HCT116 (cell line): ENCODE data around the gene FLT3. TPM values are rescaled to one million over a fixed set of nuclear protein-coding genes. Genes with fewer than 3 reads are reported as not detected.
"Not testable (repeated sequence)": the region's sequence is repeated elsewhere in the genome, so short reads cannot be mapped to it uniquely, and the experiment has no call there.

Source experiments
- ATAC-seq: fragments of 200-7000 bp; cut with Tn5 transposase; 2 replicates; pipeline ENCODE4 v1.9.1; 2020; ENCODE audit warnings: mild to moderate bottlenecking, moderate library complexity
- BruUV-seq: library from RNA; stranded (reverse); fragments of 400-500 nt; replicated peaks from 2 replicates; lab custom pipeline; 2021; lab: Mats Ljungman, UMichigan
- CTCF ChIA-PET: fragments of 300-600 bp; sonication (Branson Sonifier 250); formaldehyde crosslinking; loops from one replicate; lab custom pipeline; 2021; ENCODE audit warnings: antibody characterized with exemption; lab: Charles Lee
- POLR2A ChIA-PET: fragments of 300-600, 350-600 bp; sonication (Branson Sonifier 250); formaldehyde crosslinking; loops from one replicate; lab custom pipeline; 2021; ENCODE audit warnings: antibody characterized with exemption; lab: Charles Lee
- RAD21 ChIA-PET, 2 experiments: fragments of 300-600 bp; sonication (Branson Sonifier 250); formaldehyde crosslinking; loops; one replicate each; lab custom pipeline; 2023; ENCODE audit warnings: low total read pairs in 2 of 2; ENCODE audit not compliant: uncharacterized antibody in 2 of 2, unreplicated experiment in 2 of 2, low non-redundant PET in 1 of 2; lab: Charles Lee
- DNase-seq: peaks from one replicate; pipeline ENCODE4 v3.0.0-alpha.2; 2010; ENCODE audit warnings: low read depth, low spot score
- H2AFZ ChIP-seq: fragments of 200-600 bp; shearing (Covaris generic), sonication (generic); 2 replicates; pipeline ENCODE4 v1.6.1; 2017; ENCODE audit warnings: low read depth, mixed run types, mixed read lengths, antibody characterized with exemption, low read length; ENCODE audit not compliant: poor library complexity, severe bottlenecking
- H3K27ac ChIP-seq: 2 replicates; pipeline ENCODE4 v1.5.1; 2012; ENCODE audit warnings: low read depth, low read length
- H3K27me3 ChIP-seq: fragments of 200-600 bp; sonication (generic); 2 replicates; pipeline ENCODE4 v1.6.1; 2016; ENCODE audit warnings: mixed run types, low read length, mixed read lengths; ENCODE audit not compliant: insufficient read depth
- H3K36me3 ChIP-seq, 2 experiments: fragments of 200-500 bp in 1 of 2; fragments of 200-600 bp in 1 of 2; sonication (Bioruptor generic) in 1 of 2; sonication (generic) in 1 of 2; 2 replicates each; pipeline versions ENCODE4 v1.5.1 to v1.6.1; 2014 to 2016; ENCODE audit warnings: low read length in 2 of 2, inconsistent platforms in 1 of 2, mixed read lengths in 1 of 2, mixed run types in 1 of 2; ENCODE audit not compliant: insufficient read depth in 2 of 2, control insufficient read depth in 1 of 2
- H3K4me1 ChIP-seq, 2 experiments: fragments of 200-600 bp in 1 of 2; sonication (generic) in 1 of 2; 2 replicates each; pipeline versions ENCODE4 v1.5.1 to v1.6.1; 2012 to 2017; ENCODE audit warnings: low read length in 2 of 2, inconsistent platforms in 1 of 2, mild to moderate bottlenecking in 1 of 2, mixed read lengths in 1 of 2, mixed run types in 1 of 2, moderate library complexity in 1 of 2; ENCODE audit not compliant: insufficient read depth in 2 of 2, control insufficient read depth in 1 of 2
- H3K4me2 ChIP-seq: fragments of 200-600 bp; sonication (generic); 2 replicates; pipeline ENCODE4 v1.6.1; 2017; ENCODE audit warnings: mixed run types, low read length, mixed read lengths
- H3K4me3 ChIP-seq, 2 experiments: fragments of 200-600 bp in 1 of 2; sonication (generic) in 1 of 2; replicated peaks in 1 of 2; 2 replicates each; pipeline ENCODE4 v1.5.1; 2011 to 2016; ENCODE audit warnings: low read length in 2 of 2, control low read depth in 1 of 2, low read depth in 1 of 2, mild to moderate bottlenecking in 1 of 2, mixed read lengths in 1 of 2, mixed run types in 1 of 2
- H3K79me2 ChIP-seq: fragments of 200-600 bp; sonication (generic); 2 replicates; pipeline ENCODE4 v1.6.1; 2017; ENCODE audit warnings: mild to moderate bottlenecking, mixed run types, low read length, moderate library complexity, mixed read lengths; ENCODE audit not compliant: insufficient read depth
- H3K9ac ChIP-seq: fragments of 200-600 bp; sonication (generic); 2 replicates; pipeline ENCODE4 v1.6.1; 2016; ENCODE audit warnings: low read length, mixed read lengths
- H3K9me2 ChIP-seq: fragments of 200-600 bp; sonication (generic), shearing (Covaris generic); 2 replicates; pipeline ENCODE4 v1.6.1; 2017; ENCODE audit warnings: mixed run types, mild to moderate bottlenecking, moderate library complexity; ENCODE audit not compliant: insufficient read depth
- H3K9me3 ChIP-seq, 2 experiments: fragments of 200-500 bp in 1 of 2; fragments of 200-600 bp in 1 of 2; sonication (Bioruptor generic) in 1 of 2; sonication (generic) in 1 of 2; 2 replicates each; pipeline ENCODE4 v1.6.1; 2014 to 2017; ENCODE audit warnings: low read length in 2 of 2, mixed read lengths in 2 of 2, inconsistent platforms in 1 of 2, low read depth in 1 of 2, mild to moderate bottlenecking in 1 of 2, mixed run types in 1 of 2, moderate library complexity in 1 of 2; ENCODE audit not compliant: control insufficient read depth in 1 of 2, insufficient read depth in 1 of 2
- H4K20me1 ChIP-seq: fragments of 200-600 bp; sonication (generic), shearing (Covaris generic); 2 replicates; pipeline ENCODE4 v1.6.1; 2017; ENCODE audit warnings: mixed run types, mild to moderate bottlenecking, moderate library complexity; ENCODE audit not compliant: insufficient read depth
- CBX3 ChIP-seq: IDR thresholded peaks from 2 replicates; pipeline ENCODE4 v1.6.1; 2012; ENCODE audit warnings: low read depth
- CEBPB ChIP-seq: IDR thresholded peaks from 2 replicates; pipeline ENCODE4 v1.6.1; 2012; ENCODE audit warnings: low read depth
- CTCF ChIP-seq, 3 experiments: fragments of 200-600 bp in 1 of 3; sonication (generic) in 1 of 3; IDR thresholded peaks in 2 of 3; conservative IDR thresholded peaks in 1 of 3; 2 replicates each; pipeline ENCODE4 v1.5.1; 2012 to 2017; ENCODE audit warnings: low read depth in 2 of 3, low read length in 2 of 3, antibody characterized with exemption in 1 of 3, borderline replicate concordance in 1 of 3, control low read depth in 1 of 3, mild to moderate bottlenecking in 1 of 3, mixed read lengths in 1 of 3, mixed run types in 1 of 3, moderate library complexity in 1 of 3; ENCODE audit not compliant: insufficient read depth in 1 of 3
- ELF1 ChIP-seq: IDR thresholded peaks from 2 replicates; pipeline ENCODE4 v1.6.1; 2012; ENCODE audit warnings: low read depth, borderline replicate concordance
- JUND ChIP-seq: IDR thresholded peaks from 2 replicates; pipeline ENCODE4 v1.6.1; 2012
- POLR2A ChIP-seq: IDR thresholded peaks from 2 replicates; pipeline ENCODE4 v1.7.0; 2011; ENCODE audit warnings: borderline replicate concordance; ENCODE audit not compliant: insufficient read depth, insufficient read length; ENCODE audit errors: extremely low read depth
- POLR2AphosphoS5 ChIP-seq: IDR thresholded peaks from 2 replicates; pipeline ENCODE4 v1.6.1; 2011; ENCODE audit warnings: mild to moderate bottlenecking, low read depth, low read length, moderate library complexity
- SIN3A ChIP-seq: IDR thresholded peaks from 2 replicates; pipeline ENCODE4 v1.6.1; 2012; ENCODE audit warnings: low read depth
- TCF7L2 ChIP-seq: IDR thresholded peaks from 2 replicates; pipeline ENCODE4 v1.7.0; 2011; ENCODE audit warnings: borderline replicate concordance, inconsistent platforms; ENCODE audit not compliant: insufficient read depth, insufficient read length; ENCODE audit errors: extremely low read depth
- YY1 ChIP-seq: IDR thresholded peaks from 2 replicates; pipeline ENCODE4 v1.6.1; 2011; ENCODE audit warnings: low read length, low read depth, moderate library complexity, mild to moderate bottlenecking; ENCODE audit not compliant: insufficient replicate concordance; ENCODE audit errors: extremely low read depth
- intact Hi-C: fragments of 100-400 bp; cut with micrococcal nuclease; formaldehyde crosslinking; loops from 2 replicates; pipeline ENCODE4 v1.10.0; 2022
- total RNA-seq: library from RNA; stranded (reverse); gene quantifications from one replicate; pipeline ENCODE4 v1.2.1, GENCODE V29; 2021; ENCODE audit not compliant: unreplicated experiment
- TF ChIP-seq, protein P1 (sequence below): IDR thresholded peaks from 2 replicates; pipeline ENCODE4 v1.6.1; 2012; ENCODE audit warnings: low read depth
- TF ChIP-seq, protein P2 (sequence below): IDR thresholded peaks from 2 replicates; pipeline ENCODE4 v1.6.1; 2011; ENCODE audit warnings: mild to moderate bottlenecking, low read length, moderate library complexity; ENCODE audit not compliant: insufficient replicate concordance; ENCODE audit errors: extremely low read depth

The FLT3 gene
- total RNA-seq, 1 experiment from 2014 or later = 0.17 TPM

GRCh38 chr13:28145049-28145448, 44.7 kb upstream of the FLT3 start:
- no TSS peak for BruUV-seq
- peaks cover 5 to 7% of the 10 kb centered on the region in 2 experiments for H3K4me1 ChIP-seq
- POLR2A ChIA-PET = interaction anchor here (0.6 kb wide), 1 partner anchor 72 kb away, joined by 4 read pairs; no protein-coding TSS in a partner anchor
- no peak overlapping the region for H3K9ac ChIP-seq
- no peak overlapping the region for H3K4me3 ChIP-seq
- H3K27me3 ChIP-seq = no peaks in the 10 kb centered on the region
- no peak overlapping the region for H3K27ac ChIP-seq
- intact Hi-C loops = no loop called here
- no peak overlapping the region for H3K4me2 ChIP-seq
- H3K9me2 ChIP-seq = no peaks in the 10 kb centered on the region
- peaks cover 5% of the 10 kb centered on the region; the same call in 1 of the 2 replicates for H4K20me1 ChIP-seq
- DNase-seq (no peak), ATAC-seq (no peak)
- TF ChIP-seq TCF7L2 = no peak
- TF ChIP-seq JUND = no peak
- no peak for TF ChIP-seq POLR2AphosphoS5
- no peak for TF ChIP-seq CEBPB
- TF ChIP-seq, protein P1, sequence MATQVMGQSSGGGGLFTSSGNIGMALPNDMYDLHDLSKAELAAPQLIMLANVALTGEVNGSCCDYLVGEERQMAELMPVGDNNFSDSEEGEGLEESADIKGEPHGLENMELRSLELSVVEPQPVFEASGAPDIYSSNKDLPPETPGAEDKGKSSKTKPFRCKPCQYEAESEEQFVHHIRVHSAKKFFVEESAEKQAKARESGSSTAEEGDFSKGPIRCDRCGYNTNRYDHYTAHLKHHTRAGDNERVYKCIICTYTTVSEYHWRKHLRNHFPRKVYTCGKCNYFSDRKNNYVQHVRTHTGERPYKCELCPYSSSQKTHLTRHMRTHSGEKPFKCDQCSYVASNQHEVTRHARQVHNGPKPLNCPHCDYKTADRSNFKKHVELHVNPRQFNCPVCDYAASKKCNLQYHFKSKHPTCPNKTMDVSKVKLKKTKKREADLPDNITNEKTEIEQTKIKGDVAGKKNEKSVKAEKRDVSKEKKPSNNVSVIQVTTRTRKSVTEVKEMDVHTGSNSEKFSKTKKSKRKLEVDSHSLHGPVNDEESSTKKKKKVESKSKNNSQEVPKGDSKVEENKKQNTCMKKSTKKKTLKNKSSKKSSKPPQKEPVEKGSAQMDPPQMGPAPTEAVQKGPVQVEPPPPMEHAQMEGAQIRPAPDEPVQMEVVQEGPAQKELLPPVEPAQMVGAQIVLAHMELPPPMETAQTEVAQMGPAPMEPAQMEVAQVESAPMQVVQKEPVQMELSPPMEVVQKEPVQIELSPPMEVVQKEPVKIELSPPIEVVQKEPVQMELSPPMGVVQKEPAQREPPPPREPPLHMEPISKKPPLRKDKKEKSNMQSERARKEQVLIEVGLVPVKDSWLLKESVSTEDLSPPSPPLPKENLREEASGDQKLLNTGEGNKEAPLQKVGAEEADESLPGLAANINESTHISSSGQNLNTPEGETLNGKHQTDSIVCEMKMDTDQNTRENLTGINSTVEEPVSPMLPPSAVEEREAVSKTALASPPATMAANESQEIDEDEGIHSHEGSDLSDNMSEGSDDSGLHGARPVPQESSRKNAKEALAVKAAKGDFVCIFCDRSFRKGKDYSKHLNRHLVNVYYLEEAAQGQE = no peak
- TF ChIP-seq, protein P2, sequence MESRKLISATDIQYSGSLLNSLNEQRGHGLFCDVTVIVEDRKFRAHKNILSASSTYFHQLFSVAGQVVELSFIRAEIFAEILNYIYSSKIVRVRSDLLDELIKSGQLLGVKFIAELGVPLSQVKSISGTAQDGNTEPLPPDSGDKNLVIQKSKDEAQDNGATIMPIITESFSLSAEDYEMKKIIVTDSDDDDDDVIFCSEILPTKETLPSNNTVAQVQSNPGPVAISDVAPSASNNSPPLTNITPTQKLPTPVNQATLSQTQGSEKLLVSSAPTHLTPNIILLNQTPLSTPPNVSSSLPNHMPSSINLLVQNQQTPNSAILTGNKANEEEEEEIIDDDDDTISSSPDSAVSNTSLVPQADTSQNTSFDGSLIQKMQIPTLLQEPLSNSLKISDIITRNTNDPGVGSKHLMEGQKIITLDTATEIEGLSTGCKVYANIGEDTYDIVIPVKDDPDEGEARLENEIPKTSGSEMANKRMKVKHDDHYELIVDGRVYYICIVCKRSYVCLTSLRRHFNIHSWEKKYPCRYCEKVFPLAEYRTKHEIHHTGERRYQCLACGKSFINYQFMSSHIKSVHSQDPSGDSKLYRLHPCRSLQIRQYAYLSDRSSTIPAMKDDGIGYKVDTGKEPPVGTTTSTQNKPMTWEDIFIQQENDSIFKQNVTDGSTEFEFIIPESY = no peak
- TF ChIP-seq YY1 = no peak
- TF ChIP-seq CBX3 = no peak
- TF ChIP-seq POLR2A = no peak
- TF ChIP-seq SIN3A = no peak
- TF ChIP-seq ELF1 = no peak
- no peak for TF ChIP-seq CTCF (IDR thresholded peaks at IDR 0.05 in 2 of 3, conservative IDR thresholded peaks at IDR 0.05 in 1 of 3; ENCODE audit: borderline replicate concordance in 1 of 3, insufficient read depth in 1 of 3, low read depth in 2 of 3, low read length in 2 of 3)
- H2AFZ ChIP-seq = no peak overlapping the region
- H3K9me3 ChIP-seq = no peaks in the 10 kb centered on the region
- peaks cover 100% of the 10 kb centered on the region for H3K79me2 ChIP-seq
- CTCF ChIA-PET = no interaction called here
- RAD21 ChIA-PET = no interaction called here
- no peaks in the 10 kb centered on the region for H3K36me3 ChIP-seq

- H4K20me1 ChIP-seq, H3K9ac ChIP-seq, H2AFZ ChIP-seq, DNase-seq, POLR2A ChIA-PET, H3K9me3 ChIP-seq, CTCF ChIA-PET, BruUV-seq, intact Hi-C loops, H3K36me3 ChIP-seq, H3K27me3 ChIP-seq, RAD21 ChIA-PET, H3K9me2 ChIP-seq, ATAC-seq, H3K27ac ChIP-seq, H3K4me3 ChIP-seq, H3K4me2 ChIP-seq: not testable (repeated sequence)
- peaks cover 13 to 18% of the 10 kb centered on the region in 2 experiments for H3K4me1 ChIP-seq
- H3K79me2 ChIP-seq = peaks cover 90% of the 10 kb centered on the region
Observed at GRCh38 chr13:28141542-28141941, 41.2 kb upstream of the FLT3 start.
